Fibroblast of lung (primary cell): Measurements from ENCODE around the gene CC2D2B. TPM values are rescaled to one million over a fixed set of nuclear protein-coding genes. Genes with fewer than 3 reads are reported as not detected.

Source experiments
- DNase-seq, 2 donors: peaks; one replicate each; pipeline versions ENCODE4 v3.0.0 to v3.0.0-alpha.2; 2010; ENCODE audit warnings: low read depth in 2 of 2
- H2AFZ ChIP-seq: 2 replicates; pipeline ENCODE4 v1.5.1; 2012; ENCODE audit warnings: low read length, control low read depth, inconsistent platforms
- H3K27ac ChIP-seq: 2 replicates; pipeline ENCODE4 v1.5.1; 2011; ENCODE audit warnings: low read length, control low read depth; ENCODE audit not compliant: insufficient read depth
- H3K27me3 ChIP-seq: 2 replicates; pipeline ENCODE4 v1.5.1; 2011; ENCODE audit warnings: mild to moderate bottlenecking, low read length; ENCODE audit not compliant: control insufficient read depth, insufficient read depth
- H3K36me3 ChIP-seq: 2 replicates; pipeline ENCODE4 v1.5.1; 2011; ENCODE audit warnings: low read length; ENCODE audit not compliant: control insufficient read depth, insufficient read depth
- H3K4me1 ChIP-seq: 2 replicates; pipeline ENCODE4 v1.5.1; 2011; ENCODE audit warnings: low read length; ENCODE audit not compliant: control insufficient read depth, insufficient read depth; ENCODE audit errors: extremely low read depth
- H3K4me2 ChIP-seq: 2 replicates; pipeline ENCODE4 v1.5.1; 2011; ENCODE audit warnings: low read length, control low read depth; ENCODE audit not compliant: insufficient read depth; ENCODE audit errors: extremely low read depth
- H3K4me3 ChIP-seq, 4 experiments: fragments of 200-600 bp in 1 of 4; sonication (generic) in 1 of 4; replicated peaks in 1 of 4; 2 replicates each; pipeline ENCODE4 v1.5.1; 2011 to 2016; ENCODE audit warnings: low read length in 4 of 4, low read depth in 3 of 4, mild to moderate bottlenecking in 3 of 4, control low read depth in 2 of 4, inconsistent platforms in 1 of 4, mixed read lengths in 1 of 4; ENCODE audit not compliant: insufficient read depth in 1 of 4; ENCODE audit errors: control extremely low read depth in 1 of 4
- H3K79me2 ChIP-seq: 2 replicates; pipeline ENCODE4 v1.5.1; 2012; ENCODE audit warnings: mild to moderate bottlenecking, low read length, inconsistent platforms; ENCODE audit not compliant: control insufficient read depth, insufficient read depth
- H3K9ac ChIP-seq: 2 replicates; pipeline ENCODE4 v1.5.1; 2011; ENCODE audit warnings: mild to moderate bottlenecking, low read length, control low read depth; ENCODE audit not compliant: insufficient read depth
- H3K9me3 ChIP-seq: 2 replicates; pipeline ENCODE4 v1.5.1; 2012; ENCODE audit warnings: low read depth, low read length; ENCODE audit not compliant: control insufficient read depth, insufficient read depth
- H4K20me1 ChIP-seq: 2 replicates; pipeline ENCODE4 v1.5.1; 2011; ENCODE audit warnings: low read length; ENCODE audit not compliant: control insufficient read depth, insufficient read depth; ENCODE audit errors: extremely low read depth
- CTCF ChIP-seq, 2 donors: IDR thresholded peaks in 1 of 2; conservative IDR thresholded peaks in 1 of 2; 1 replicate in 1 of 2; 2 replicates in 1 of 2; pipeline ENCODE4 v1.5.1; 2011 to 2012; ENCODE audit warnings: low read length in 2 of 2, control low read depth in 1 of 2, inconsistent platforms in 1 of 2, low read depth in 1 of 2, mild to moderate bottlenecking in 1 of 2
- EZH2 ChIP-seq: IDR thresholded peaks from 2 replicates; pipeline ENCODE4 v1.5.1; 2012; ENCODE audit warnings: low read length, control low read depth, mild to moderate bottlenecking; ENCODE audit errors: missing control alignments
- polyA plus RNA-seq, 2 donors: library from polyadenylated mRNA; depleted of rRNA in 1 of 2; stranded (reverse) in 1 of 2; unstranded in 1 of 2; fragments of >200 nt; gene quantifications; 2 replicates each; pipeline ENCODE4 v1.2.1, GENCODE V29; 2011 to 2012; ENCODE audit warnings: missing spikeins in 1 of 2
- total RNA-seq: library from RNA; depleted of rRNA; stranded (reverse); fragments of >200 nt; gene quantifications from 2 replicates; pipeline ENCODE4 v1.2.1, GENCODE V29; 2014

Gene CC2D2B
- total and polyA plus RNA-seq, 2 donors (not counting 1 experiment from before 2014, with no cell fraction given) = 0.33 TPM; not detected in 1

- no peak overlapping the region for H3K9ac ChIP-seq
- H3K36me3 ChIP-seq = no peaks in the 10 kb centered on the region
- H3K4me2 ChIP-seq = no peak overlapping the region
- H3K9me3 ChIP-seq = no peaks in the 10 kb centered on the region
- peak in 1 of 2 donors; percentile 76 for DNase-seq
- H3K27ac ChIP-seq = no peak overlapping the region
- no peaks in the 10 kb centered on the region for H3K4me1 ChIP-seq
- no peaks in the 10 kb centered on the region for H3K79me2 ChIP-seq
- H2AFZ ChIP-seq = no peak overlapping the region
- TF ChIP-seq EZH2 (no peak), CTCF (conservative IDR thresholded peaks at IDR 0.05 in 1 of 2, IDR thresholded peaks at IDR 0.05 in 1 of 2; ENCODE audit: low read depth in 1 of 2, low read length in 2 of 2) (no peak)
- no peak overlapping the region for H3K4me3 ChIP-seq
- H3K27me3 ChIP-seq = no peaks in the 10 kb centered on the region
- H4K20me1 ChIP-seq = no peaks in the 10 kb centered on the region
Observed at GRCh38 chr10:95861386-95861785, 46.4 kb upstream of the CC2D2B start.

GRCh38 chr10:95864906-95865813, 42.6 kb upstream of the CC2D2B start:
- Histone ChIP-seq H3K9me3 (no peaks in the 10 kb centered on the region), H3K4me3 (no peak overlapping the region), H3K4me1 (no peaks in the 10 kb centered on the region), H3K79me2 (no peaks in the 10 kb centered on the region), H3K27ac (no peak overlapping the region), H3K36me3 (no peaks in the 10 kb centered on the region), H4K20me1 (no peaks in the 10 kb centered on the region), H3K9ac (no peak overlapping the region), H3K27me3 (no peaks in the 10 kb centered on the region), H2AFZ (peak overlapping the region; percentile 60), H3K4me2 (no peak overlapping the region)
- peak; percentile 75 to 87 for DNase-seq
- TF ChIP-seq EZH2 = no peak
- TF ChIP-seq CTCF (conservative IDR thresholded peaks at IDR 0.05 in 1 of 2, IDR thresholded peaks at IDR 0.05 in 1 of 2; ENCODE audit: low read depth in 1 of 2, low read length in 2 of 2) = peak; percentile 75 to 80

- TF ChIP-seq EZH2 = no peak
- TF ChIP-seq CTCF (conservative IDR thresholded peaks at IDR 0.05 in 1 of 2, IDR thresholded peaks at IDR 0.05 in 1 of 2; ENCODE audit: low read depth in 1 of 2, low read length in 2 of 2) = no peak
- no peaks in the 10 kb centered on the region for H3K27me3 ChIP-seq
- H3K4me3 ChIP-seq = no peak overlapping the region
- no peaks in the 10 kb centered on the region for H4K20me1 ChIP-seq
- no peak overlapping the region for H2AFZ ChIP-seq
- no peak for DNase-seq
- no peak overlapping the region for H3K9ac ChIP-seq
- no peak overlapping the region for H3K27ac ChIP-seq
- no peak overlapping the region for H3K4me2 ChIP-seq
- no peaks in the 10 kb centered on the region for H3K79me2 ChIP-seq
- H3K9me3 ChIP-seq = no peaks in the 10 kb centered on the region
- no peaks in the 10 kb centered on the region for H3K4me1 ChIP-seq
- no peaks in the 10 kb centered on the region for H3K36me3 ChIP-seq
Observed at GRCh38 chr10:95865814-95866466, 41.8 kb upstream of the CC2D2B start.
